AG10803 (cell line): ENCODE results near the gene ZNF526.
A peak's percentile ranks its signal among the peaks of the same experiment; 100 is the strongest.

Experiments used
- DNase-seq: peaks from one replicate; pipeline ENCODE4 v3.0.0; 2010; ENCODE audit warnings: low read depth
- H3K4me3 ChIP-seq: 2 replicates; pipeline ENCODE4 v1.5.1; 2011; ENCODE audit warnings: mild to moderate bottlenecking, low read length, control low read depth
- CTCF ChIP-seq: conservative IDR thresholded peaks from 2 replicates; pipeline ENCODE4 v1.5.1; 2011; ENCODE audit warnings: mild to moderate bottlenecking, low read length, control low read depth, inconsistent platforms

Gene ZNF526

GRCh38 chr19:42248270-42249148 lies 28.4 kb downstream of the ZNF526 start:
- no peak for TF ChIP-seq CTCF
- H3K4me3 ChIP-seq, result no peak overlapping the region
- DNase-seq, result no peak

GRCh38 chr19:42249149-42249750 lies 29.1 kb downstream of the ZNF526 start:
- no peak overlapping the region for H3K4me3 ChIP-seq
- no peak for TF ChIP-seq CTCF
- DNase-seq, result no peak

- DNase-seq, result no peak
- H3K4me3 ChIP-seq, result no peak overlapping the region; the same call in 1 of the 2 replicates
- no peak for TF ChIP-seq CTCF
Observed at GRCh38 chr19:42249769-42250168, 29.7 kb downstream of the ZNF526 start.

- TF ChIP-seq CTCF, result no peak
- H3K4me3 ChIP-seq, result peak overlapping the region; percentile 51
- no peak for DNase-seq
Observed at GRCh38 chr19:42250183-42250665, 30.1 kb downstream of the ZNF526 start.

GRCh38 chr19:42250666-42251531 lies 30.8 kb downstream of the ZNF526 start:
- peak overlapping the region; percentile 84 for H3K4me3 ChIP-seq
- no peak for TF ChIP-seq CTCF
- peak; percentile 56 for DNase-seq

GRCh38 chr19:42251572-42252358 lies 31.7 kb downstream of the ZNF526 start:
- TF ChIP-seq CTCF, result no peak
- H3K4me3 ChIP-seq, result peak overlapping the region; percentile 84
- DNase-seq, result no peak
